ENCODE measurements around the gene SELPLG.

- TF ChIP-seq CTCF (IDR thresholded peaks at IDR 0.05) (no peak), POLR2A (IDR thresholded peaks at IDR 0.05) (no peak)
Observed at GRCh38 chr12:108620236-108620879, 13.3 kb downstream of the SELPLG start.
